Breast epithelium (tissue), 3 donors: ENCODE measurements around the gene PPARD.

Experiments
- POLR2AphosphoS5 ChIP-seq, 3 donors: sonication (generic); formaldehyde crosslinking; IDR thresholded peaks; one replicate each; pipeline ENCODE4 v1.6.1; 2017; ENCODE audit warnings: antibody characterized with exemption in 3 of 3
- TF ChIP-seq, protein P1 (sequence below), 3 donors: fragments of 450-650 bp; IDR thresholded peaks; one replicate each; pipeline ENCODE4 v1.5.1; 2016 to 2017; ENCODE audit warnings: antibody characterized with exemption in 3 of 3, mild to moderate bottlenecking in 3 of 3, moderate library complexity in 3 of 3

DNA sequence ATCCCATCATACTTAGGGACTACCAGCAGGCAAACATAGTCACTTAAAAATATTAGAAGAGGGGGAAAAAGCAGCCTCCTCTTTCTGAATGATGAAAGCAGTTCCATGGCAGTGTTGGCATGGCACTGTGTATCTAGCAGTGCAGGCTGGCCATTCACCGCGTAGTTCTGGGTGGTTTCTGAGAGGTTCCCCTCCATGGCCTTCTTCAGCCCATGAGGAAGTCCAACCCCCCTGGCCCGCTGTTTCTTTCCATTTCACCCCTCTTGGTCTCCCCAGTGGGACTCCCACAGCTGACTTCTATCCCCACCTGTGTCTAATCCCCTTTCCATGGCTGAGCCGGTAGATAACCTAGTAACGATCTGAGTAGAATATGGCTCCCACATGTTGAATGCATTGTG is 17.0 kb downstream of the PPARD start:
- TF ChIP-seq, protein P1, sequence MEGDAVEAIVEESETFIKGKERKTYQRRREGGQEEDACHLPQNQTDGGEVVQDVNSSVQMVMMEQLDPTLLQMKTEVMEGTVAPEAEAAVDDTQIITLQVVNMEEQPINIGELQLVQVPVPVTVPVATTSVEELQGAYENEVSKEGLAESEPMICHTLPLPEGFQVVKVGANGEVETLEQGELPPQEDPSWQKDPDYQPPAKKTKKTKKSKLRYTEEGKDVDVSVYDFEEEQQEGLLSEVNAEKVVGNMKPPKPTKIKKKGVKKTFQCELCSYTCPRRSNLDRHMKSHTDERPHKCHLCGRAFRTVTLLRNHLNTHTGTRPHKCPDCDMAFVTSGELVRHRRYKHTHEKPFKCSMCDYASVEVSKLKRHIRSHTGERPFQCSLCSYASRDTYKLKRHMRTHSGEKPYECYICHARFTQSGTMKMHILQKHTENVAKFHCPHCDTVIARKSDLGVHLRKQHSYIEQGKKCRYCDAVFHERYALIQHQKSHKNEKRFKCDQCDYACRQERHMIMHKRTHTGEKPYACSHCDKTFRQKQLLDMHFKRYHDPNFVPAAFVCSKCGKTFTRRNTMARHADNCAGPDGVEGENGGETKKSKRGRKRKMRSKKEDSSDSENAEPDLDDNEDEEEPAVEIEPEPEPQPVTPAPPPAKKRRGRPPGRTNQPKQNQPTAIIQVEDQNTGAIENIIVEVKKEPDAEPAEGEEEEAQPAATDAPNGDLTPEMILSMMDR (IDR thresholded peaks at IDR 0.05), result no peak
- TF ChIP-seq POLR2AphosphoS5 (IDR thresholded peaks at IDR 0.05), result no peak
